ENCODE measurements around the gene RNF13.

RNF13 gene

GRCh38 chr3:149867563-149867962 lies 54.5 kb downstream of the RNF13 start:
- Histone ChIP-seq H3K36me3 (replicated peaks; ENCODE audit: insufficient read depth, low read length) (no peaks in the 10 kb centered on the region), H3K4me2 (ENCODE audit: low read depth, low read length) (no peak overlapping the region)

DNA sequence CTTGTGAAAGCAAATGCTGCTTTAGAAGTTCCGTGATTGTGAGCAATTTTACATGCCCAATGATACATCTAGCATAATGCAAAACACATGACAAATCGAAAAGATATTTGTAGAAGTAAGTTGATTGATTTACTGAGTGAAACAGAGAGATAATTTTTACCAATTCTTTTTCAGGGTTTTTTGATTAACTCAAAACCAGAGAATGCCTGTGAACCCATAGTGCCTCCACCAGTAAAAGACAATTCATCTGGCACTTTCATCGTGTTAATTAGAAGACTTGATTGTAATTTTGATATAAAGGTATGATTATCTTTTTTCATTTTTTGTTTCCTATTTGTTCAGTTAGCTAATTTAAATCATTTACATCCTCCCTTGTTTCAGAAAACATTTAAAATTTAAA lies 58.8 kb downstream of the RNF13 start:
- TF ChIP-seq EZH2phosphoT487 (IDR thresholded peaks at IDR 0.05; ENCODE audit: low read length) = no peak
- no peak for TF ChIP-seq EZH2 (optimal IDR thresholded peaks at IDR 0.05; ENCODE audit: low read depth, low read length)
- no peak for TF ChIP-seq CTCF (IDR thresholded peaks at IDR 0.05; ENCODE audit: low read length)

More at GRCh38 chr3:149867563-149867962, 54.5 kb downstream of the RNF13 start:
- H4K20me1 ChIP-seq (ENCODE audit: insufficient read depth, low read length) = no peaks in the 10 kb centered on the region
- no peaks in the 10 kb centered on the region for H3K27me3 ChIP-seq (replicated peaks; ENCODE audit: insufficient read depth, low read length)
- TF ChIP-seq EZH2phosphoT487 (IDR thresholded peaks at IDR 0.05; ENCODE audit: low read length) (no peak), CTCF (IDR thresholded peaks at IDR 0.05; ENCODE audit: low read length) (no peak), EZH2 (optimal IDR thresholded peaks at IDR 0.05; ENCODE audit: low read depth, low read length) (no peak)
- H3F3A ChIP-seq (ENCODE audit: insufficient read depth, low read length) = no peaks in the 10 kb centered on the region
- no peaks in the 10 kb centered on the region for H3K9me3 ChIP-seq (replicated peaks; ENCODE audit: insufficient read depth, low read length)
- no peaks in the 10 kb centered on the region for H3K4me1 ChIP-seq (ENCODE audit: low read length)
- H3K4me3 ChIP-seq (ENCODE audit: low read length) = no peak overlapping the region
- no peak overlapping the region for H3K27ac ChIP-seq (ENCODE audit: low read length)
- H3K79me2 ChIP-seq (ENCODE audit: low read length) = no peaks in the 10 kb centered on the region
- H2AFZ ChIP-seq (ENCODE audit: low read length) = no peak overlapping the region
- no peak overlapping the region for H3K9ac ChIP-seq (ENCODE audit: low read length)
- no peak for DNase-seq
- no peaks in the 10 kb centered on the region for H3K9me2 ChIP-seq (replicated peaks; ENCODE audit: insufficient read depth, low read length)

DNA sequence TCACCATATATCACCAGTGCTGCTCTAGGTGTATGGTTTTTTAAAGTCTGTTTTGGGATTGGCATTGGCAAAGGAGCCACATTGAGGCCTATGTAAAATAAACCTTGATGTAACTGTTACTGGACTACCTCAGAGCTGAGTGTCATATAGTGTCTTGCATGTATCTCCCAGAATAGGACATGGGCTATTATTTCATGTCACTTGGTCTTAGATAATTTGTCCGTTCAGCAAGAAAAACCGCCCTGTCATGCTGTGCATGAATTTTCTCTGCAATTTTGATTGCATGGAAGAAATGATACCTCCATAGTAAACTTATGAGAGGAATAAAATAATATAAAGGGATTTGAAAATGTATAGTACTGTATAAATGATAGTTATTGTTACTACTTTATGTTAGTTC lies 59.6 kb downstream of the RNF13 start:
- TF ChIP-seq EZH2 (optimal IDR thresholded peaks at IDR 0.05; ENCODE audit: low read depth, low read length) (no peak), CTCF (IDR thresholded peaks at IDR 0.05; ENCODE audit: low read length) (no peak), EZH2phosphoT487 (IDR thresholded peaks at IDR 0.05; ENCODE audit: low read length) (no peak)
- no peaks in the 10 kb centered on the region for H3F3A ChIP-seq (ENCODE audit: insufficient read depth, low read length)
- no peaks in the 10 kb centered on the region for H3K27me3 ChIP-seq (replicated peaks; ENCODE audit: insufficient read depth, low read length)
- H4K20me1 ChIP-seq (ENCODE audit: insufficient read depth, low read length) = no peaks in the 10 kb centered on the region
- H3K36me3 ChIP-seq (replicated peaks; ENCODE audit: insufficient read depth, low read length) = no peaks in the 10 kb centered on the region
- H3K4me3 ChIP-seq (ENCODE audit: low read length) = no peak overlapping the region
- no peak overlapping the region for H2AFZ ChIP-seq (ENCODE audit: low read length)
- H3K9me2 ChIP-seq (replicated peaks; ENCODE audit: insufficient read depth, low read length) = no peaks in the 10 kb centered on the region
- H3K27ac ChIP-seq (ENCODE audit: low read length) = no peak overlapping the region
- no peaks in the 10 kb centered on the region for H3K9me3 ChIP-seq (replicated peaks; ENCODE audit: insufficient read depth, low read length)
- no peak overlapping the region for H3K4me2 ChIP-seq (ENCODE audit: low read depth, low read length)
- H3K9ac ChIP-seq (ENCODE audit: low read length) = no peak overlapping the region
- H3K4me1 ChIP-seq (ENCODE audit: low read length) = no peaks in the 10 kb centered on the region
- H3K79me2 ChIP-seq (ENCODE audit: low read length) = no peaks in the 10 kb centered on the region
- DNase-seq = no peak

More for the DNA sequence above, 58.8 kb downstream of the RNF13 start:
- Histone ChIP-seq H2AFZ (ENCODE audit: low read length) (no peak overlapping the region), H3K4me2 (ENCODE audit: low read depth, low read length) (no peak overlapping the region), H4K20me1 (ENCODE audit: insufficient read depth, low read length) (no peaks in the 10 kb centered on the region), H3K36me3 (replicated peaks; ENCODE audit: insufficient read depth, low read length) (no peaks in the 10 kb centered on the region), H3K9ac (ENCODE audit: low read length) (no peak overlapping the region), H3K4me1 (ENCODE audit: low read length) (no peaks in the 10 kb centered on the region), H3K9me3 (replicated peaks; ENCODE audit: insufficient read depth, low read length) (no peaks in the 10 kb centered on the region), H3K79me2 (ENCODE audit: low read length) (no peaks in the 10 kb centered on the region), H3K27ac (ENCODE audit: low read length) (no peak overlapping the region), H3K9me2 (replicated peaks; ENCODE audit: insufficient read depth, low read length) (no peaks in the 10 kb centered on the region), H3K27me3 (replicated peaks; ENCODE audit: insufficient read depth, low read length) (no peaks in the 10 kb centered on the region), H3K4me3 (ENCODE audit: low read length) (no peak overlapping the region), H3F3A (ENCODE audit: insufficient read depth, low read length) (no peaks in the 10 kb centered on the region)
- DNase-seq = no peak

All from MM.1S (cell line).